Measurements from ENCODE around the gene YWHAH. TPM values are rescaled to one million over a fixed set of nuclear protein-coding genes. Genes with fewer than 3 reads are reported as not detected.

YWHAH gene
- total RNA-seq, 2 experiments from 2014 or later: 113 to 145 TPM

GRCh38 chr22:31899669-31900068, 44.7 kb upstream of the YWHAH start:
- no peak overlapping the region for H3K27ac ChIP-seq (ENCODE audit: low read depth, low read length, poor library complexity, severe bottlenecking)
- H3K4me2 ChIP-seq (ENCODE audit: low read length): no peak overlapping the region
- no peak overlapping the region for H2AFZ ChIP-seq (ENCODE audit: low read length)
- no peak overlapping the region for H3K4me3 ChIP-seq (ENCODE audit: low read depth, low read length, poor library complexity, severe bottlenecking)
- H3K36me3 ChIP-seq (ENCODE audit: insufficient read depth, low read length): peaks cover 78% of the 10 kb centered on the region
- no peaks in the 10 kb centered on the region for H3K9me2 ChIP-seq (ENCODE audit: insufficient read depth, low read length)
- DNase-seq (ENCODE audit: low spot score): no peak
- CTCF ChIA-PET (ENCODE audit: unreplicated experiment): no interaction called here
- intact Hi-C loops (cut with micrococcal nuclease; ENCODE audit: unreplicated experiment): no loop called here
- H3K4me1 ChIP-seq (ENCODE audit: insufficient read depth, low read length, poor library complexity, severe bottlenecking): no peaks in the 10 kb centered on the region
- no TSS peak for BruUV-seq (replicated peaks)
- H4K20me1 ChIP-seq (ENCODE audit: insufficient read depth, low read length): no peaks in the 10 kb centered on the region
- POLR2A ChIA-PET: interaction anchor here (0.6 kb wide), 1 partner anchor 1399 kb away, joined by 4 read pairs; no protein-coding TSS in a partner anchor
- no peaks in the 10 kb centered on the region for H3K9me3 ChIP-seq (ENCODE audit: low read length)
- TF ChIP-seq CTCF (conservative IDR thresholded peaks at IDR 0.05; ENCODE audit: low read length) (no peak), EZH2phosphoT487 (IDR thresholded peaks at IDR 0.05; ENCODE audit: borderline replicate concordance, low read depth, low read length) (no peak)
- H3K79me2 ChIP-seq (ENCODE audit: insufficient read depth, low read depth, low read length): no peaks in the 10 kb centered on the region

- H4K20me1 ChIP-seq (ENCODE audit: insufficient read depth, low read length): no peaks in the 10 kb centered on the region
- ChIA-PET CTCF (ENCODE audit: unreplicated experiment) (no interaction called here), POLR2A (interaction anchor here (0.7 to 0.9 kb wide), 3 partner anchors 11 to 49 kb away, joined by 3 to 5 read pairs (median 4); no protein-coding TSS in a partner anchor)
- H3K4me1 ChIP-seq (ENCODE audit: insufficient read depth, low read length, poor library complexity, severe bottlenecking): no peaks in the 10 kb centered on the region
- TF ChIP-seq EZH2phosphoT487 (IDR thresholded peaks at IDR 0.05; ENCODE audit: borderline replicate concordance, low read depth, low read length) (no peak), CTCF (conservative IDR thresholded peaks at IDR 0.05; ENCODE audit: low read length) (no peak)
- no peak overlapping the region for H3K27ac ChIP-seq (ENCODE audit: low read depth, low read length, poor library complexity, severe bottlenecking)
- no peak for DNase-seq (ENCODE audit: low spot score)
- no peak overlapping the region for H2AFZ ChIP-seq (ENCODE audit: low read length)
- H3K36me3 ChIP-seq (ENCODE audit: insufficient read depth, low read length): peaks cover 71% of the 10 kb centered on the region
- intact Hi-C loops (cut with micrococcal nuclease; ENCODE audit: unreplicated experiment): no loop called here
- no peaks in the 10 kb centered on the region for H3K79me2 ChIP-seq (ENCODE audit: insufficient read depth, low read depth, low read length)
- H3K4me3 ChIP-seq (ENCODE audit: low read depth, low read length, poor library complexity, severe bottlenecking): no peak overlapping the region
- H3K9me2 ChIP-seq (ENCODE audit: insufficient read depth, low read length): no peaks in the 10 kb centered on the region
- no peaks in the 10 kb centered on the region for H3K9me3 ChIP-seq (ENCODE audit: low read length)
- no TSS peak for BruUV-seq (replicated peaks)
- no peak overlapping the region for H3K4me2 ChIP-seq (ENCODE audit: low read length)
Measured at GRCh38 chr22:31901388-31902137, 42.8 kb upstream of the YWHAH start.

- no TSS peak for BruUV-seq (replicated peaks)
- no peak overlapping the region for H2AFZ ChIP-seq (ENCODE audit: low read length)
- intact Hi-C loops (cut with micrococcal nuclease; ENCODE audit: unreplicated experiment): no loop called here
- no peaks in the 10 kb centered on the region for H3K79me2 ChIP-seq (ENCODE audit: insufficient read depth, low read depth, low read length)
- no peaks in the 10 kb centered on the region for H3K4me1 ChIP-seq (ENCODE audit: insufficient read depth, low read length, poor library complexity, severe bottlenecking)
- CTCF ChIA-PET (ENCODE audit: unreplicated experiment): no interaction called here
- TF ChIP-seq EZH2phosphoT487 (IDR thresholded peaks at IDR 0.05; ENCODE audit: borderline replicate concordance, low read depth, low read length) (no peak), CTCF (conservative IDR thresholded peaks at IDR 0.05; ENCODE audit: low read length) (no peak)
- H3K27ac ChIP-seq (ENCODE audit: low read depth, low read length, poor library complexity, severe bottlenecking): no peak overlapping the region
- no peak overlapping the region for H3K4me2 ChIP-seq (ENCODE audit: low read length)
- no peaks in the 10 kb centered on the region for H3K9me2 ChIP-seq (ENCODE audit: insufficient read depth, low read length)
- H3K36me3 ChIP-seq (ENCODE audit: insufficient read depth, low read length): peaks cover 47% of the 10 kb centered on the region
- POLR2A ChIA-PET: no interaction called here
- H4K20me1 ChIP-seq (ENCODE audit: insufficient read depth, low read length): no peaks in the 10 kb centered on the region
- DNase-seq (ENCODE audit: low spot score): no peak
- no peak overlapping the region for H3K4me3 ChIP-seq (ENCODE audit: low read depth, low read length, poor library complexity, severe bottlenecking)
- H3K9me3 ChIP-seq (ENCODE audit: low read length): no peaks in the 10 kb centered on the region
Measured at GRCh38 chr22:31904651-31905050, 39.7 kb upstream of the YWHAH start.
